A673 (cell line): ENCODE results near the gene HIBCH.

Experiments used
- CTCF ChIP-seq: fragments of 300-800, 200-600 bp; sonication (generic); conservative IDR thresholded peaks from 2 replicates; pipeline ENCODE4 v1.5.1; 2017; ENCODE audit warnings: low read depth, mild to moderate bottlenecking, antibody characterized with exemption, low read length, moderate library complexity, mixed read lengths
- EZH2 ChIP-seq: fragments of 200-600 bp; sonication (generic); IDR thresholded peaks from 2 replicates; pipeline ENCODE4 v1.6.1; 2017; ENCODE audit warnings: borderline replicate concordance, low read depth, mild to moderate bottlenecking, mixed read lengths, antibody characterized with exemption, low read length; ENCODE audit not compliant: poor library complexity, severe bottlenecking

- no peak for TF ChIP-seq CTCF
- no peak for TF ChIP-seq EZH2
Observed at GRCh38 chr2:190336420-190336819, 16.8 kb upstream of the HIBCH start.
